OCI-LY1 (cell line): ENCODE results near the gene FOXJ2.
"Not testable (repeated sequence)": the region's sequence is repeated elsewhere in the genome, so short reads cannot be mapped to it uniquely, and the experiment has no call there.

Experiments
- EZH2 ChIP-seq: fragments of 200-600 bp; sonication (generic), shearing (Covaris generic); IDR thresholded peaks from 2 replicates; pipeline ENCODE4 v1.8.0; 2017; ENCODE audit warnings: borderline replicate concordance, mixed run types, mild to moderate bottlenecking, antibody characterized with exemption, low read length, moderate library complexity, mixed read lengths
- TF ChIP-seq, protein P1 (sequence below): fragments of 200-600 bp; sonication (generic), shearing (Covaris generic); IDR thresholded peaks from 2 replicates; pipeline ENCODE4 v1.5.1; 2017; ENCODE audit warnings: mild to moderate bottlenecking, antibody characterized with exemption, low read length, moderate library complexity, mixed read lengths

DNA sequence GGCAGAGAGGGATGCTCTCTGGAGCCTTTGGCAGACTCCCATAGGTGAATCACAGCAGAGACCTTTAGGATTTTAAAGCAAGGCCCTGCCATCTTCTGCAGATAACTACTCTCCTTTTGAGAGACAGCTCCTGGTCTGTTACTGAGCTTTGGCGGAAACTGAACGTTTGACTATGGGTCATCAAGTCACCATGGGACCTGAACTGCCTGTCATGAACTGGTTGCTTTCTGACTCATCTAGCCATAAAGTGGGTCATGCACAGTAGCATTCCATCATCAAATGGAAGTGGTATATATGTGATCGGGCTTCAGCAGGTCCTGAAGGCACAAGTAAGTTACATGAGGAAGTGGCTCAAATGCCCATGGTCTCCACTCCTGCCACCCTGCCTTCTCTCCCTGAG lies 31.7 kb upstream of the FOXJ2 start:
- TF ChIP-seq, protein P1, sequence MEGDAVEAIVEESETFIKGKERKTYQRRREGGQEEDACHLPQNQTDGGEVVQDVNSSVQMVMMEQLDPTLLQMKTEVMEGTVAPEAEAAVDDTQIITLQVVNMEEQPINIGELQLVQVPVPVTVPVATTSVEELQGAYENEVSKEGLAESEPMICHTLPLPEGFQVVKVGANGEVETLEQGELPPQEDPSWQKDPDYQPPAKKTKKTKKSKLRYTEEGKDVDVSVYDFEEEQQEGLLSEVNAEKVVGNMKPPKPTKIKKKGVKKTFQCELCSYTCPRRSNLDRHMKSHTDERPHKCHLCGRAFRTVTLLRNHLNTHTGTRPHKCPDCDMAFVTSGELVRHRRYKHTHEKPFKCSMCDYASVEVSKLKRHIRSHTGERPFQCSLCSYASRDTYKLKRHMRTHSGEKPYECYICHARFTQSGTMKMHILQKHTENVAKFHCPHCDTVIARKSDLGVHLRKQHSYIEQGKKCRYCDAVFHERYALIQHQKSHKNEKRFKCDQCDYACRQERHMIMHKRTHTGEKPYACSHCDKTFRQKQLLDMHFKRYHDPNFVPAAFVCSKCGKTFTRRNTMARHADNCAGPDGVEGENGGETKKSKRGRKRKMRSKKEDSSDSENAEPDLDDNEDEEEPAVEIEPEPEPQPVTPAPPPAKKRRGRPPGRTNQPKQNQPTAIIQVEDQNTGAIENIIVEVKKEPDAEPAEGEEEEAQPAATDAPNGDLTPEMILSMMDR, result not testable (repeated sequence)
- TF ChIP-seq EZH2, result not testable (repeated sequence)
